GM19193 (cell line): ENCODE data around the gene FXYD7.

Experiments
- POLR2A ChIP-seq: IDR thresholded peaks from 4 replicates; pipeline ENCODE4 v1.6.1; 2011; ENCODE audit not compliant: insufficient read depth, insufficient read length; ENCODE audit errors: extremely low read depth

The FXYD7 gene

GRCh38 chr19:35106898-35107541 lies 36.0 kb upstream of the FXYD7 start:
- no peak for TF ChIP-seq POLR2A

GRCh38 chr19:35107545-35107944 lies 35.5 kb upstream of the FXYD7 start:
- TF ChIP-seq POLR2A: no peak

GRCh38 chr19:35108730-35109129 lies 34.3 kb upstream of the FXYD7 start:
- TF ChIP-seq POLR2A: no peak

- TF ChIP-seq POLR2A: no peak
Observed at GRCh38 chr19:35109395-35110112, 33.5 kb upstream of the FXYD7 start.

- no peak for TF ChIP-seq POLR2A
Observed at GRCh38 chr19:35110974-35111373, 32.1 kb upstream of the FXYD7 start.

GRCh38 chr19:35112995-35113688 lies 29.9 kb upstream of the FXYD7 start:
- TF ChIP-seq POLR2A: no peak

GRCh38 chr19:35114353-35115176 lies 28.5 kb upstream of the FXYD7 start:
- no peak for TF ChIP-seq POLR2A

- TF ChIP-seq POLR2A: no peak
Observed at GRCh38 chr19:35115177-35115951, 27.7 kb upstream of the FXYD7 start, which contains the start of gene FXYD3. Gene FXYD3 (plus strand): TSS chr19:35115823. CDS start chr19:35119377, 3,554 bp downstream.

- no peak for TF ChIP-seq POLR2A
Observed at GRCh38 chr19:35116072-35116801, 26.8 kb upstream of the FXYD7 start.

- TF ChIP-seq POLR2A: no peak
Observed at GRCh38 chr19:35117116-35117515, 25.9 kb upstream of the FXYD7 start.

- TF ChIP-seq POLR2A: no peak
Observed at GRCh38 chr19:35117799-35118198, 25.3 kb upstream of the FXYD7 start.

GRCh38 chr19:35118268-35119020 lies 24.6 kb upstream of the FXYD7 start:
- TF ChIP-seq POLR2A: no peak

- TF ChIP-seq POLR2A: no peak
Observed at GRCh38 chr19:35119091-35119490, 24.0 kb upstream of the FXYD7 start.
